HG03097 (cell line): ENCODE results near the gene PCLO.
"Not testable (repeated sequence)": the region's sequence is repeated elsewhere in the genome, so short reads cannot be mapped to it uniquely, and the experiment has no call there.

Experiments used
- ATAC-seq: cut with Tn5 transposase; IDR thresholded peaks from one replicate; pipeline ENCODE4 v1.9.1; 2021; ENCODE audit not compliant: unreplicated experiment, low FRiP score

Gene PCLO

GRCh38 chr7:83143107-83143506 is 19.6 kb downstream of the PCLO start:
- ATAC-seq: no peak

GRCh38 chr7:83142365-83142764 is 20.3 kb downstream of the PCLO start:
- no peak for ATAC-seq

DNA sequence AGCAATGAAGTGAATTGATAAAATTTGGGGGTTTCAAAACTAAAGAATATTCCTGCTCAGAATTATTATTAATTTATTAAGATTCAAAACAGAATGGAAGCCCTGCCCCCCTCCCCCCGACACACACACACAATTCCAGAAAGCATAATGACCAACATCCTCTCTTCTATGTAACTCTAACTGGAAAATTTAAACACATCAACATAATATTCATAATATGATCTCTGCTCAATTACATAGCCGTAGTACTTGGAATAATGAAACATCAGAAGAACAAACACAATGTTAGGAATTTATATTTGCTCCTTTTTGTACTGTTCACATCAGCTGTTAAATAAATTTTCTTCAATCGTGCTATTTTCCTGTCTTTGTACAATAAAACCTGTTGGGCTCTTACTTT is 20.8 kb downstream of the PCLO start:
- ATAC-seq: no peak

GRCh38 chr7:83130623-83131545 is 31.8 kb downstream of the PCLO start:
- no peak for ATAC-seq

DNA sequence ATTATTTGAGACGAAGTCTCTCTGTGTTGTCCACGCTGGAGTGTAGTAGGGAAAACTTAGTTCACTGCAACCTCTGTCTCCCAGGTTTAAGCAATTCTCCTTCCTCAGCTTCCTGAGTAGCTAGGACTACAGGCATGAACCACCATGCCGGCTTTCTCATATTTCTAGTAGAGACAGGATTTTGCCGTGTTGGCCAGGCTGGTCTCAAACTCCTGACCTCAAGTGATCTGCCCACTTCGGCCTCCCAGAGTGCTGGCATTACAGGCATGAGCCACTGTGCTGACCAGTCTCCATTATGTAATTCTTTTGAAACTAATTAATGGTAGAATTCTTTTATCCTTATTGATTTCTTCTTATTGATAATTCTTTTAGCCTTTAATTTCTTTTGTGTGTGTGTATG is 32.5 kb downstream of the PCLO start:
- ATAC-seq: no peak

DNA sequence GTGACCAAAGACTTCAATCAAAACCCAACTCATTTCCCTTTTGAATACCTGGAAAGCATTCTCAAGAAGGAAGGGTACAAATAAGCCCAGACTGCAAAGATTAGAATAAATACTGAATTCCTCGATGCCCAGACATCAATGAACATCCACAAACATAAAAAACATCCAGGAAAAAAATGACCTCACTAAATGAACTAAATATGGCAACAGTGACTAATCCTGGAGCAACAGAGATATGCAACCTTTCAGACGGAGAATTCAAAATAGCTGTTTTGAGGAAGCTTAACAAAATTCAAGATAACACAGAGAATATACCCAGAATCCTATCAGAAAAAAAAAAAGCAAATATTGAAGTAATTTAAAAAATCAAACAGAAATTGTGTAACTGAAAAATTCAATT is 43.2 kb downstream of the PCLO start:
- no peak for ATAC-seq

DNA sequence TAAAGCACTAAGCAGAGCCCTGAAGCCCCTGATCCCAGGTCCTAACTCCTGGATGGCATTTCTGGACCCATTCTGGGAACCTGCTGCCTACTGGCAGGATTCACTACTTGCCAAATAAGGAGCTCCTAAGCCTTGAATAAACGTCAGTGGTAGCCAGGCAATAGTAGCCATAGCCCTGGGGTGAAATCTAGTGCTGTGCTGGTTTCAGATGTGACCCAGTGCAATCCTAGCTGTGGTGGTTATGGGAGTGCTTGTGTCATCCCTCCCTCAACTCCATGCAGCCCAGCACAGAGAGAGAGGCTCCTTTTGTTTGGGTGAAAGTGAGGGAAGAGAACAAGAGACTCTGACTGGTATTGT is 43.7 kb downstream of the PCLO start:
- no peak for ATAC-seq

DNA sequence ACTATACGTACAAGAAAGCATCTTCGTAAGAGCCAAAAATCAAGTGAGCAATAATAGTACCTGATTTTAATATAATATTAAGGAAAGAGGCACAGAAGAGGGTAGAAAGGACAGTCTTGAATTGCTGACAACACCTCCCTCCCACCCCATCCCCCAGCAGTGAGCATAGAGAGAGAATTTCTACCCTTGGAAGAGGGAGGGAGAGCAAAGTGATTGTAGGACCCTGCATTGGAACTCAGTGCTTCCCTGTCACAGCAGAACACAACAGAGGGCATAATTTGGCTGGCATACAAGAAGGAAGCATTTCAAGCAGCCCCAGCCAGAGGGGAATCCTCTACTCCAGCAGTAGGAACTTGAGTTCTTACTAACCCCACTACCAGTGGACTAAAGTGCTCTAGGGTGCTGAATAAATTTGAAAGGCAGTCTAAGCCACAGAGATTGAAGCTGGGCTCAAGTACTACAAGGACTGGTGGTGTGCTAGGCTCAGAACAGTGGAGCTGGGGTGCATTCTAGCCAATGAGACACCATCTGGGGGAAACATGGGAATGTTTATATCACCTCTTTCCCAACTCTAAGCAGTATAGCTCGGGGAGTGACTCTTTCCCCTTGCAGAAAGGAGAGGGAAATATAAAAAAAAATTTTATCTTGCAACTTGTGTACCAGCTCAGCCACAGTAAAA is 44.2 kb downstream of the PCLO start:
- no peak for ATAC-seq

- no peak for ATAC-seq
Measured at GRCh38 chr7:83117466-83117865, 45.2 kb downstream of the PCLO start.

DNA sequence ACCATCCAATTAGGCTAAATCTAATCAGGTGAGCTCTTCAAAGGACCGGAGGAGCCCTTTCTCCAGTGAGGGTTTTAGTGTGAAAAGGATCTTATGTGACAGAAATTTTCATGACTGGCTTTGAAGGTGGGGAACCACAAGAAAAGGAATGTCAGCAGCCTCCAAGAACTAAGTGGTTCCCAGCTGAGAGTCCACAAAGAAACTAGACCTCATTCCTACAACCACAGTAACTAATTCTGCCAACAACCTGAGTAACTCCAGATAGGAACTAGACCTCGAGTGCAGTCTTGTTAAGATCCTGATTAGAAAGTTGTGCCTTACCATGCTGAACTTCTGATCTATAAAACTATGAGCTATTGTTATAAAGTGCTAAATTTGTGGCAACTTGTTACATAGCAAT is 51.3 kb downstream of the PCLO start:
- ATAC-seq: no peak

DNA sequence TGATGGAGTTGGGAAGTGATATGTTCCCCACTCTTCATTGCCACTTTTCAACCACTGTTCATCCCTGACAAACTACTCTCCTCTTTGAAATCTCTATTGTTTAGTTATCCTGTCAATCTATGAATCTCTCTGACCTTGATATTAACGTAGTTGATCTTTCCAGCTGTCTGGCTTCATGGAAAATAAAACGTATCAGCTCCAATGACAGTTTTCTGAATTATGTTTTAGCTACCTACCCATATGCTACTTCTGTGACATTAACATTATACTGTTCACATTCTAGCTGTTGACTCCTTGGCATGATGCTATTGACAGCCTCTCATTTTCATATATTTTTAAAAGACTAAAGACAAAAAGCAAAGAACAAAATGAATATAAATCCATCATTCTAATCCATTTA is 53.3 kb downstream of the PCLO start:
- ATAC-seq: no peak

DNA sequence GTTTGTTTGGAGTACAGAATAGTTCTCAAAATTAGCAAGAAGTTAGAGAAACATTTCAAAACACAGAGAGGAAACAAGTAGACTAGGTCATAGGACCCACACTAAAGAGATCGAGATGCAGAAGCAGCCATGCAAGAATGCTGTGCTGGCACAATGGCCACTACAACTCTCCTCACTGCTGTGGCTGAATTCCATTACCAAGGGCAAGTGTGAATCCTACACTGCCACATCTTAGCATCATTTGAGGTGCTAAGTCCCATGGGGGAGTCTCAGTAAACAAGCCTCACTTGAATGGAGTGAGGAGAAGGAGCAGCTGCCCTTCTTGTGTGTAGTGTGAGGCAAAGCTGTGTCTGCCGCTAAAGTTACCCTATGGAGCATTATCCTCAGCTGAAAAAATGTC is 56.7 kb downstream of the PCLO start:
- ATAC-seq: no peak

GRCh38 chr7:83105063-83105462 is 57.6 kb downstream of the PCLO start:
- no peak for ATAC-seq

- no peak for ATAC-seq
Measured at GRCh38 chr7:83101530-83101929, 61.2 kb downstream of the PCLO start.

GRCh38 chr7:83096065-83096580 is 66.6 kb downstream of the PCLO start:
- no peak for ATAC-seq

- no peak for ATAC-seq
Measured at GRCh38 chr7:83085299-83085698, 77.4 kb downstream of the PCLO start.

DNA sequence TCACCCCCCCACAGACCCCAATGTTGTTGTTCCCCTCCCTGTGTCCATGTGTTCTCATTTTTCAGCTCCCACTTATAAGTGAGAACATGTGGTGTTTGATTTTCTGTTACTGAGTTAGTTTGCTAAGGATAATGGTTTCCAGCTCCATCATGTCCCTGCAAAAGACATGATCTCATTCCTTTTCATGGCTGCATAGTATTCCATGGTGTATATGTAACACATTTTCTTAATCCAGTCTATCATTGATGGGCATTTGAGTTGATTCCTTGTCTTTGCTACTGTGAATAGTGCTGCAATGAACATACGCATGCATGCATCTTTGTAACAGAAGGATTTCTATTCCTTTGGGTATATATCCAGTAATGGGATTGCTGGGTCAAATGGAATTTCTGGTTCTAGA is 82.8 kb downstream of the PCLO start:
- ATAC-seq: not testable (repeated sequence)

DNA sequence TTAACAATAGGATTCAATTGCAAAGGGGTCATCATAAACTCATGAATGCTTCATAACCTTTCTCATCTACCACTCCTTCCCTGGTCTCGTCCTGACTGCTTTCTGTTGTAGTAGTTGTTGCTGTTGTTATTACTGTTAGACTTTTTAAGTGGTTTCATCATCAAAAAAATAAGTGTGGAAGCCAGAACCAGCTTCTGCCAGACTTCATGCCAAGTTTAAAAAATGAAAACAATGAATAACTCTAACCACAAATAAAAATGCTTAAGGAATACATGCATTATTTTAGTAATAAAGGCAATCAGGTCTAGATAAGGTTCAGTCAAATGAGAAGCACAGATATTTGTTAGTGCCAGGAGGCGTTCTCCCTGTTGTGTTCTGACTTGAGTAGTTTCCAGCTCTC is 85.4 kb downstream of the PCLO start:
- ATAC-seq: no peak

DNA sequence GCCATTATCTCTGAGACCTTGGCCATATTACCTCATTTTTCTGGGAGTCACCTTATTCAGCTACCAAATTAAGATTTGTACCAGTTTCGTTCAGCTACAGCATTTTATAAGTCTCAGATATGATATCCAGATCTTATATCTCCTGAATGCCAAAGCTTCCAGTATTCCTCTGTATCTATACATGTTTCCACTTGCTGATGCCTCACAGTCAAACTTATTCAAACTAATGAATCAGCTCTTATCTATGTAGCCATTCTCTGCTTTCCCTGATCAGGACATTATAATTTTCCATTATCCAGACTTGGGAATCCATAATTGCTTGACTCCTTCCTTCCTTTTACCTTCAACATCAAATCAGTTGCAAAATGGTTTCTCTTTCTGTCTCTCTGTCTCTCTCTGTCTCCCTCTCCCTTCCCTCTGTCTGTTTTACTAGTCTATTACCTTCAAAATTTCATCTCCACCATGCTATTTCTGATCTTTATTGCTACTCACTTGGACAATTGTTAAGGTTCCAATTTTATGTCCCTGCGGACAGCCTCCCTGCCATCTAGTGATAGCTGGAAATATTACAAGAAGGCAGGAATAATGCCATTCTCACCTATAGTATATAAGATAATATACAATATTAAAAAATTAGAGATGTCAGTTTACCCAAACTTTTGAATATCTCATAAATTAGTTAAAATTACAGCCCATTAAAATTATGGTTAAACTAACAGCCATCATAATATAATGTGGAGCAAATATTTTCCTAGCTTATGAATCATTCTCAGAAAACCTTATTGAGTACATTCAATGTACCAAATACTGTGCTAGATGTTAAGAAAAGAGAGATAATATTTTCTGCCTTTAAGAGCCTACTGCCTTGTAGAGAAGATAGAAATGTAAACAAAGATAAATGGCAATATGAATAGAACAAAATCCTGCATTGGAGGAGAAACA is 89.8 kb downstream of the PCLO start:
- no peak for ATAC-seq

GRCh38 chr7:83065714-83066113 is 97.0 kb downstream of the PCLO start:
- ATAC-seq: no peak

GRCh38 chr7:83060218-83060617 is 102.5 kb downstream of the PCLO start:
- ATAC-seq: no peak
